Effector CD4-positive, alpha-beta T cell (primary cell): ENCODE results near the gene KRT33A.

Source experiments
- DNase-seq: peaks from one replicate; pipeline ENCODE4 v3.0.0-alpha.2; 2020

Gene KRT33A

DNA sequence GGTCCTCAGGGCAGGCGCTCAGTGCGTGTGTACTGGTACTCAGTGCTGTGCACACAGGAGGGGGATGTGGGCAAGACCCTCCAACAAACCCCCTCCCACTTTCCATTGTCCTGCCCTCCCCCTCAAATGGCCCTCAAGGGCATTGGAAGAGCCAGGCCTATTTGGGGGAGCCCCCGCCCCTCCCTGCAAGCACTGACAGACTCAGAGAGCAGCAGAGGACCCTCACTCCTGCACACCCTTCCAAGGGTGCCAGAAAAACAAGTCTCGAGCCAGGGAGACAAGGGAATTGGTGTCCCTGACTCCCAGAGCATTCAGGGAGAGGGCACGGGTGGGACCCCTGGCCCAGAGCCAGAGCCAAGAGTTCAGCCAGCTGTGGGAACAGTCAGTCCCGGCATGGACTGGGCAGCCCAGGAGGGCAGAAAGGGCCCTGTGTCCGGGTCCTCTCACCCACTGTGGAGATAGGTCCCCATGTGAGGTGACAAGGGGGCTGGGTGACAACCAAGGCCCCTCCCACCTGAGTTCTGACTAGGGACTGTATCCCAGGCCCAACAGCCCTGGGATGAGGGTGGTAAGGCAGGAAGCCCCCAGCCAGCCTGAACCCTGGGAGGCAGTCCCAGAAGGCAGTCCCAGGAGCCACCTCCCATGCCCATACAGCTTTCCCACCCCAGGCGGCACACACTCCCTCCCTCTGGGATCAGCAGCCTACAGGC, 23.1 kb downstream of the KRT33A start:
- no peak for DNase-seq

DNA sequence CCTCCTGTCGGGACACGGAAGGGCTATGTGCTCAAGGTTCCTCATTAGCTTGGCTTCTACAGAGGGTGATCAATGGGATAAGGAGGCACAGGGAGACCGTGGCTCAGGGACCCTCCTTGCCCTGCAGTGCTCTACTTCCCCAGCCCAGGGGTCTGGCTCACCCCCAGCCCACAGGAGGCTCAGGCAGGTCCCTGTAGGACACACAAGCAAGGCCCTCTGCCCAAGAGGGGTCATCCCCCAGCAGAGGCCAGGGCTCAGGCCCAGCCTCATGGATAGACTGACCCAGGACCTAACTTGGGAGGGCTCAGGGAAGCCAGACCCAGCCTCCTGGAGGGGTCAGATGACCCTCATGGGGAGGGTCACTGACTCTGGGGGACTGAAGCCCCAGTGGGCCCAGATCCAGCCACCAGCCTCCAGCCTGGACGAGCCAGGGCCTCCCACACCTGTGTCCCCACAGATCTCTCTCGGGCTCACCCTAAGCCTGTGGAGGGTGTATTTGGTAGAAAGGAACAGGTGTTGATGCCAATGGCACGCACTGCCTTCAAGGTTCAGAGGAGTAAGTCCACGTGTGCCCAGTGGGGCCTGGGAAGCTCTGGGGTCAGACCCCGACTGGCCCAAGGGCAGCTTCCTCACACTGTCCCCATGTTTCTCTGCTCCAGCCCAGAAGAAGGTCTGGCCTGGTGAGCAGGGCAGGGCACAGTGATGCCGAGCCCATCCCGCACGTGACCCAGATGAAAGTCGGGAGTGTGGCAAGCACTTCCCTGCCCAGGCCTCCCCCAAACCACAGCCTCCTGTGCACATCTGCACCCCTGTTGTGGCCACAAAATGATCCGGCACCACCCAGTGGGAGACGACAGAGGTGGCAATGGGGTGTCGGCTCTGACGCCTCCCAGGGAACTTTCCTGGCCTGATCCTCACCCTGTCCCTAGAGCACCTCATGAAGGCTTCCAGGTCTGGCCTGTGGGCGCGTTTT, 24.2 kb downstream of the KRT33A start:
- no peak for DNase-seq

DNA sequence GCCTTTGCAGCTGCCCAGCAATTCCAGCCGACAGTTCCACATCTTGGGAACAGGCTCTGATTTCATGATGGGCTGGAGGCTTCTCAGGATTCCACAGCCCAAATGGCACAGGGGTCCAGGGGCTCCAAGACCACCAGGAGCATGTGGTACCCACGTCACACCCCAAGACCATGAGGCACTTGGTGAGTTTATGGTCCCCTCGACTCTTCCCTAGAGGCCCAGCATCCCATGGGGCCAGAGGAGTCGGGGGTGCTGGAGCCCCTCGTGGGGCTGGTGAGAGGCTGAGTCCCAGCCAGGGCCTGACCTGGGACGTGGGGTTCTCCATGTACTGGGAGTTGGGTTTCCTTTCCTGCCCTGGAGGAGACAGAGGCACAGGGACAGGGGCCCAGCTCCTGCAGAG, 25.0 kb downstream of the KRT33A start:
- DNase-seq, result no peak

DNA sequence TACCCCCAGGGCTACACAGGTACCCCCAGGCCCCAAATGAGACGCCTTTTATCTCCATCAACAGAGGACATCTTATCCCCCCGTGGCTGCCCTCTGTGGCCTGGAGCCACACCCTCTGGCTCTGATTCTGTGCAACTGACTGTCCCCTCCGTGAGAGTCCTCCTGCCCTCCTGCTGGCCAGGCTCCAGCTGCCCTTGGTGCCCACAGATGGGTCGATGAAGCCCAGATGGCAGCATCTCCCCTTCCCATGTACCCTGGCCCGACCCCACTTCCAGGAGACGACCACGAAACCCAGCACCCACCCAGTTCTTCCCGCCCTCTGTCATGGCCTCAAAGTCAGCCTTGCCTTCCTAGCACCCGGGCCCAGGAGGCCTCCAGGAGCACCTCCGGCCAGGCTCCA, 25.5 kb downstream of the KRT33A start:
- DNase-seq, result no peak

DNA sequence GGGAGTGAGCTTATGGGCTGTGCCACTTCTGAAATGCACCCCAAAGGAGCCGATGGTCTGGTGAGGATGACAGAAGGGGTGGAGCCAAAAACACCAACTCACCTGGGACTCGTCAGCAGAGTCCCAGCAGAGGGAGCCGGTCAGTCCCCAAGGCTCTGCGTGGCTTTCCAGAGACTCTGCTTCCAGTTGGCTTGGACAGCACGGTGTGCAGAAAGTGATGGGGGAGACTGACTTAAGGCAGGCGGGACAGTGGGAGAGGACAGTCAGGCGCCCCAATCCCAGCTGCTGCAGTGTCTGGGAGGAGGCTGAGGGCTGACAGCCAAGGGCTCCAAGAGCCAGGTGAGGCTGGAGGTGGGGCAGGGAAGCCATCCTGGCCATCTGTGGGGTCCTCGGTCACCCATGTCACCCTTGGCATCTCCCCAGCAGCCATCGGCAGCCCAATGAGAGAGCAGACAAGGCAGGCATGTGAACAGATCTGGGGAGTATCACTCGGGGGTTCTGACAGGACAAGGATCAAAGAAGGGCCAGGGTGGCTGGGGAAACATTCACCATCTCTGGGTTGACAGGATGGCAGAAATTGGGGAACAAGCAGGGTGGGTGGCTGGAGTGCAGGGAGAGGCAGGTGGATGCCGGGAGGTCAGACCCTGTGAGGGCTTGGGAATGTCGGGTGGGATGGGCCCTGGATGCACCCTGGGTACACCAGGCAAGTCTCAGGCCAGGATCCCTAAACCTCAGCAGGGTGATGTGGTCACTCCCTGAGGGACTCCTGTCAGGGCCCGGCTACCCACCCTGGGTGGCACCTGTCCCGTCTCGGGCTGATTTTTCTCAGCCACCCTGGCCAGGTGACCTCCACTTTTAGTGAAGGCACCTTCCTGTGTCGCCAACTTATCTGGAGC, 26.2 kb downstream of the KRT33A start:
- no peak for DNase-seq

DNA sequence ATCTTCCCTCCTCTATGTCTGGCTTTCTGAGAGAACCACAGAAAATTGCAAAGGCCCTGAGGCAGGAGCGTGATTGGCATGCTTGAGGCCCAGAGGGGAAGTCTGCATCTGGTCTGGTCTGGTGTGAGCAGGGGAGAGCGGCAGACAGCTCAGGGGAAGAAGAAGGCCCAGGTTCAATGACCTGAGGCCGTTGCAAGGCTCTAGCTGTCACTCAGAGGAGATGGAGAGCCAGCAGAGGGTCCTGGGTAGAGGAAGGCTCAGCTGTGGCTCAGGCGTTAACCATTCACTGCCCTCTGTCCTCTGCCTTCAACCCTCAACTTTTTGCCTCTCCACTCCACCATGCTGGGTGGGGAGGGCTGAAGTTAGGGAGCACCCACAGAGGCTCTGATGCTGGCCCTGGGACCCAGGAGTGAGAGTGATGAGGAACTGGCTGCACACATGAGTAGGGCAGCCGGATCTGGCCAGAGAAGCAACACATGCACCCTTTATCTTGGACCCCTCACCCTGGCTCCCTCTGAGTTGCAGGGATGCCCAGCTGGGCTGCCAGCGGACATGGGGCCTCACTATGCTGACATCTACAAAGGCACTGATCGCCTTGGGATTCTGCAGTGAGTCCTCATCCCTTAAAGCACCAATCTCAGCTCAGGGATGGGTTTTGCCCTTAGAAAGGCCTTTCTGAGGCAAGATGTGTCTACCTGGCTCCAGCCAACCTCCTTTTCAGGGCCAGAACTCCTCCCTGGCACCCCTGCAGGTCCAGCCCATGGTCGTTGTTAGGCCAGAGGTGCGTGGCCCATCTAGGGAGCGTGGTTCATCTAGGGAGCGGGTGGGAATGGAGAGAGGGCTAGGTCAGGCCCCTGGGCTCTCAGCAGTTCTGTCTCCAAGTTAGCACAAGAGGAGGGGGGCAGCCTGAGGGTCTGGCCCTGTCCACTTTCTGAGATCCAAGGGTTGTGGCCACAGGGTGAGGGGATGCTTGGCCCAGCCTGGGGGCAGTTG, 27.4 kb downstream of the KRT33A start:
- no peak for DNase-seq

DNA sequence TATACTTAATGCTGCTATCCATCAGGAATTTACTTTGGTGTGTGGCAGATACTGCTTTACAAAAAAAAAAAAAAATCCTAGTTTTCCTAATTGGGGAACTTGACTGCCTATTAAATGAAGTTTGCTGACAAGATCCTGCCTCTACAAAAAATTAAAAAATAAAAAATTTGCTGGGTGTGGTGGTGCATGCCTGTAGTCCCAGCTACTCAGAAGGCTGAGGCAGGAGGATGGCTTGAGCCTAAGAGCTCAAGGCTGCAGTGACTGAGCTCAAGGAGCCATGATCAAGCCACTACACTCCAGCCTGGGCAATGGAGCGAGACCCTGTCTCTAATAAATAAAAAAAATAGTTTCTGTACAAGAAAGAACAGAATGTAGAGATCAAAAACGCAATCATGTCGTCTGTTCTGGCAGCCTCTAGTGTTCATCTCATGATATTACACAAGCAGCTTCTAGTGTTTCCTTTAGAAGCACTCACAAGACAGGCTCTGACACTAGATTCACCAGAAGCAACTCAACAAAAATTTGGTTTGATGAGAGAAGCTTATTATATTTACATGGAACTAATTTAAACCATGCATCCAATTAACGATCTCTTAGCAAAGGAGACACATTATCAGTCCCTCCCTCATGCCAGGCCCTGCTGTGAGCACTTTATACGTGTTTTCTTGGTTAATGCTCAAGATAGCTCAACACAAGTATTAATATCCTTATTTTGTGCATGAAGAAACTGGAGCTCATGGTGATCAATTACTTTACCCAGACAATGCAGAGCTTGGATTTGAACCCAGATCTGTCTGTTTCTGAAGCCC, 28.3 kb downstream of the KRT33A start:
- no peak for DNase-seq

DNA sequence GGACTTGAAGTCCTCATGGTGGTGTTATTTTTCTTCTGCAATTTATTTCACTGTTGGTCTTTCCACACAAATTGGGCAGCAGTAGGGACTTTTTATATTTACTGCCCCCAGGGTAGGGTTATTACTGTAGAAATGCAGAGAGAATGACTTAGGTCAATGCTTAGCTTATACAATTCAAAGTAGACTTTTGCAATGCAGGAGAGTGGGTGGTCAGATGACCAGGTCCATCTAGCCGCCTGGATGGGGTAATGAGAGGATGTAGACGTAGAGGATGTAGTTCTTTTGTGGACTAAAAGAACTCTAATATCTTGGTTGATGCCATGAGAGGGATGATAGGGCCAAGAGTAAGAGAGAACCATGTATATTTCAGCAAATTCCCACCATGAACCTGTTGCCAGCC, 32.4 kb downstream of the KRT33A start:
- no peak for DNase-seq

DNA sequence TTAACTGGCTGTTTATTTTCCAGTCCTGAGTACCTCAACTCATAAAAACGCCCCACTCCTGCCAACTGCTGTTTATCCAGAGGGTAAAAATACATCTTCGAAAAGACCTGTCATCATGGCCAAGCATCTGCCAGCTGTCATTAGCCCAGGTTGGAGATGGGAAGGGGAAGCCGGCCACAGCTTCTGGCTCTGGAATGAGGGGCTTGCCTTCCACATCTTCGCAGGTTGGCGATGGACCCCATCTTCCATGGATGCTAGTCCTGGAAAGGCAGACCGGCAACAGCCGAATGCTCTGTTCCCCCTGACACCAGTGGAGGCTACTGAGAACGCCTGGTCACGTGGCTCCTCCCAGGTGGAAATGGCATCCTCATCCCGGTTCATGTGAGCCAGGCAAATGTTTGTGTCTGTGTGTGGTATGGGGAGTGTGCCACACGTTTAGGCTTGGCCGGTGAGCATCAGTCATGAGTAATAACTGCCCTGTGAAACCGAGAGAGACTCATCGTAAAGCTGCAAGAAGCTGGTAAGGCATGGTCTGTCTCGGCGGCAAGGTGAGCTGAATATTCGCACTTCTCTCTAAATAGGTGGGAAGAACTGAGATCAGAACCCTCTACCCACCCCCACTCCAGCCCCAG, 34.7 kb downstream of the KRT33A start:
- no peak for DNase-seq

DNA sequence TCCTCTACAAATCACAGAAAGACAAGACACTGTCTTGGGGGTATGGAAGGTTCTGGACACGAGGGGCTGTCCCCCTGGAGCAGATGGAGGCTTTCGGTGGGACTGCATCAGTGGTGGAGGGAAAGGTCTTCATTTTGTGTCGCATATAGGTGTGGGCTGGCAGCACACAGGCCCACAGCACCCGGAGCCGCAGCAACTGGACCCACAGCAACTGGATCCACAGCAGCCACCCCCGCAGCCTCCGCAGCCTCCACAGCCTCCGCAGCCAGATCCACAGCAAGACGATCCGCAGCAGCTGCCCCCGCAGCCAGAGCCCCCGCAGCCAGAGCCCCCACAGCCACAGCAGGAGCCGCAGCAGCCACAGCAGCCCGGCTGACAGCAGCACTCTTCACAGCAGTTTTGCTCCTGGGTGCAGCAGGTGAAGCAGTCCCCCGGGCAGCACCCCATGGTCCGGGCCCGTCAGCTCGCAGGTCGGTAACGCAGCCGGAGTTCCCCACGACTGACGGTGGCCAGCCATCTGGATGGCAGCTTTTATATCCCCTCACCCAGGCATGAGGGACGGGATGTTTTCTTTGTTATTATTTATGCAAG, 35.3 kb downstream of the KRT33A start, which contains the start of gene KRTAP17-1:
KRTAP17-1 (minus strand) TSS at position 507 of the 591 bp plus-strand sequence; CDS start at position 447, 60 bp downstream.
- no peak for DNase-seq

DNA sequence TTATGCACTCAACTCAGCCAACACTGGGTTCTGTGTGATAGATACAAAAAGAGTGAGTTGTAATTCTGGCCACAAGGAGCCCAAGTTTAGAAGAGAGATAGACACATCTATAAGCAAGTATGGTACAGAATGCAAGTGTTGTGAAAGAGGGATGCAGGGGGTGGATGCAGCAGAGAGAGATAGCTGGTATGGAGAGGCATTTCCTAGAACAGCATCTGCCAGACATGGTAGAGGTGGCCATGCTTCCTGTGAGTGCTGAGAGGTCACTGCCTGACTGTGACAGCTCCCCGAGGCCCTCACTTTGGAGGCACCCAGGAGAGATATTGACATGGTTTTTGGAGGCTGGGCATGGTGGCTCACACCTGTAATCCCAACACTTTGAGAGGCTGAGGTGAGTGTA, 39.5 kb downstream of the KRT33A start:
- DNase-seq, result no peak

DNA sequence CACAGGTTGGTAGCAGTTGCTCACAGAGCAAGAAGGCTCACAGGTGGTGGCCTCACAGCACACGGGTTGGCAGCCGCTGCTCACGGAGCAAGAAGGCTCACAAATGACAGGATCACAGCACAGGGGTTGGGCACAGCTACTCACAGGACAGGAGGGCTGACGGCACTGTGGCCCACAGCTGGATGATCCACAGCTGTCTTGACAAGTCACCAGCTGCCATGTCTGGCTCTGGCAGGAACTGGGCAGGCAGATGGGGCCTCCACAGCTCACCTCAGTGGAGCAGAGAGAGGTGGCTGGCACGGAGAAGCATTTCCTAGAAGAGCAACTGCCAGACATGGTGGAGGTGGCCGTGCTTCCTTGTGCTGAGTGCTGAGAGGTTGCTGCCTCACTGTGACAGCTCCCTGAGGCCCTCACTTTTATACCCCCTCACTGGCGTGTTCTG, 41.7 kb downstream of the KRT33A start, which contains the start of gene KRTAP16-1:
KRTAP16-1 (minus strand) TSS at position 392 of the 442 bp plus-strand sequence; CDS start at position 336, 56 bp downstream.
- peak; percentile 44 for DNase-seq

DNA sequence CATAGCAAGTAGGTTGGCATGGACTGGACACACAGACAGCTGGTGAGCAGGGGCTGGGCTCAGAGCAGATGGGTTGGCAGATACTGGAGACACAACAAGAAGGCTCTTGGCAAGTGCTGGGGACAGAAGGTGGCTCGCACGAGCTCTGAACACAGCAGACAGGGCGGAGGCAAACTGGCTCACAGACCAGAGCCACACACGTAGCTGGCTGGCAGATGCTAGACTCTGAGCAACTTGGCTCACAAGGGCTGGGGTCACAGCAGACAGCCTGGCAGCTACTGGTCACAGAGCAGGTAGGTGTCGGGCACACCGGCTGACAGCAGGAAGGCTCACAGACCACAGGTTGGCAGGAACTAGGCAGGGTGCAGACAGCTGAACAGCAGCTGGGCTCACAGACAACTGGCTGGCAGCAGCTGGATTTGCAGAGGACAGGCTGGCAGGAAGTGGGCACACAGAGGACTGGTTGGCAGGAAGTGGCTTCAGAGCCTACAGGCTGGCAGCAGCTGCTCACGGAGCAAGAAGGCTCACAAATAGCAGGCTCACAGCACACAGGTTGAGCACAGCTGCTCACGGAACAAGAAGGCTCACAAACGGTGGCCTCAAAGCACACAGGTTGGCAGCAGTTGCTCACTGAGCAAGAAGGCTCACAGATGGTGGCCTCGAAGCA, 42.2 kb downstream of the KRT33A start:
- DNase-seq, result peak; percentile 76

DNA sequence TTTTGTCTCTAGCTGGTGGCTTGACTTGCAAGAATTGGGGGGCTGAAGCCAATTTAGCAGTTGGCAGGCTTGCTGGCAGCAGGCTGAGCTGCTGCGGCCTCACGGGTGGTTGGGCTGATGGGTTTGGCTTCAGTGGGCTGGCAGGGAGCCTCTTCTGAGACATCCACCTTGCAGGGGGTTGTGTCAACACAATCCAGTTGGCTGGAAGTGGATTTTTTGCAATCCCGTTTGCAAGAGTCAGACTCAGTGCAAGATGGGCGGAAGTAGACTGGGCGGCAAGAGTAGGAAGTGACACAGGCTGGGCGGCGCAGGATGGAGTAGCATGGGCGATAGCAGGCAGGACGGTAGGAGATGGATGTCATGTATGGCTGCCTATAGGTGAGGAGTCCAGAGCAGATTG, 43.0 kb downstream of the KRT33A start:
- DNase-seq, result no peak

DNA sequence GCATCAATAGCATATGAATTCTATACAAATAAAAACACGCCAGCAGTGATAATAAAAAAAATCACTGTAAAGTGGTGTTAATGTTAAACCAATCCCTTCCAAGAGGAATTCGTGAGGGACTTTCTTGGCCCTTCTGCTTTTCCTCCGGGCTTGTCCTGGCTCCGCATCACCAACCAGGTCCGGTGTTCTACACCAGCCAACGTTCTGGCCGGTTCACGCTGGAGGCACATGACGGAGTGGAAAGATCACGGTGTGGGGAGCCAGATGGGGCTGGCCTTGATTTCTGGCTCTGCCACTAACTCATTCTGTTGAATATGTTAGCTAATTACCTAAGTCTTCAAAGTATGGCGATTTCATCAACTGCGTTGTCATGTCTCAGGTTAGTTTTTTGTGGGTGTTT, 46.5 kb downstream of the KRT33A start:
- no peak for DNase-seq

DNA sequence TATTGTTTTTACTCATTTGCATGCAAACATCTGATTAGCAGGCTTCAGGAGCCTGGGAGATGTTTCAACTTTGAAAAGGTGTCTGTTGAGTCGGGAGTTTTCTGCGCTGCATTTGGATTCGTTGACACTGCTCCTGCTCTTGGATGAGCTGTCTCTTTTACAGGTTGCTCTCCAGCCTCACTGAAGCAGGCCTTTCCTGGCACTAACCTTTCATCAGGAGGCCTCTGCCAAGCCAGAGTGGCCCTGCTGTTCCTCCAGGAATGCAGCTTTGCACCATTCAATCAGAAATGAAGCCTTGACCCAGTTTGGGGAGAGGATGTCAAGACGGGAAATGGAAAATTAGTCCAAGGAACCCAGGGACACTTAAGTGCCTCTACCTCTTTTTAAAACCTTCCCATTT, 47.6 kb downstream of the KRT33A start:
- no peak for DNase-seq

DNA sequence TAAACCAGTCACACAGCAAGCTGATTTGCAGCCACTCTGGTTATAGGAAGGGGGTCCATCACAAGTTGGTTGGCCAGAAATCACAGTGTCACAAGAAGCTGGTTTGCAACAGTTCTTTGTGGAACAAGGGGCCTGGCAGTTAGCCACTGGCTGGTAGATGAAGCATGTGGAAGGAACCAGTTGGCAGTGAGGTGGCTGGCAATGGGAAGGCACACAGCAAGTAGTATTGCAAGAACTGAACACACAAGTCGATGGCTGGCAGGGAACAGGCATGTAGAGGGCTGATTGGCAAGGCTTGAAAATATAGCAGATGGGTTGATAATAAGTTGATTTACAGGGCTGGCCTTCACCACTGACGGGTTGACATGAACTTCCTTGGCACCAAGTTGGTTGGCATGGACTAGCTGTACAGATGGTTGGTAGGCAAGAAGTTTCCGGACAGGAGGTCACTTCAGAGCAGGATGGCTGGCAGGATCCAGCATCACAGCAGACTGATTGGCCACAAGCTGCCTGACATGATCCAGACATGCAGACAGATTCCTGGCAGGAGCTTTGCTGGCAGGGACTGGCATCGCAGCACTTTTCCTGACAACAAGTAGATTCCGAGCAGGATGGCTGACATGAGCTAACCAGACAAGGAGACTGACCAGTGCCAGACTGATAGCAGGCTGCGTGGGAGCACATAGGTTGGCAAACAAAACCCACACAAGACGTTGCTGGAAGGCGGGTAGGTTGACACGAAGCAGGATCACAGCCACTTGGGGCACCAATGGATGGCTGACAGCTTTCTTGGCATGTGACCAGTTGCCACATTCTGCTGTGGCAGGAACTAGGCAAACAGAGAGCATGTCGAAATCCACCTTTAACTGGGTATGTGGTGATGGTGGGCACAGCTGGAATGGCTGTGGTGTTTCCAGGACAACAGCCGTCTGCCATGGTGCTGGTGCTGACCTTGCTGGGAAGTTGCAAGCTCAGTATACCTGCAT, 48.4 kb downstream of the KRT33A start, which contains the start of gene KRTAP29-1:
KRTAP29-1 (minus strand) TSS at position 936 of the 986 bp plus-strand sequence; CDS start at position 936, 0 bp downstream.
- no peak for DNase-seq
